GM23248 (cell line): ENCODE measurements around the gene TENM4.

Experiments
- EZH2 ChIP-seq: fragments of 200-600 bp; sonication (generic); IDR thresholded peaks from 2 replicates; pipeline ENCODE4 v1.6.1; 2018; ENCODE audit warnings: antibody characterized with exemption, mild to moderate bottlenecking; ENCODE audit not compliant: insufficient read depth, poor library complexity, severe bottlenecking
- EZH2phosphoT487 ChIP-seq: fragments of 200-600 bp; sonication (generic); IDR thresholded peaks from 2 replicates; pipeline ENCODE4 v1.6.1; 2018; ENCODE audit warnings: antibody characterized with exemption, moderate library complexity, mild to moderate bottlenecking, low read depth; ENCODE audit not compliant: insufficient read depth

GRCh38 chr11:79098146-79098545, 342.7 kb downstream of the TENM4 start:
- TF ChIP-seq EZH2phosphoT487 (no peak), EZH2 (no peak)
